COLO829 (cell line): ENCODE data around the gene SF3B3.
"Not testable (repeated sequence)": the region's sequence is repeated elsewhere in the genome, so short reads cannot be mapped to it uniquely, and the experiment has no call there.

Experiments
- DNase-seq: peaks from one replicate; pipeline ENCODE4 v3.0.0; 2012; ENCODE audit warnings: low spot score

Gene SF3B3

DNA sequence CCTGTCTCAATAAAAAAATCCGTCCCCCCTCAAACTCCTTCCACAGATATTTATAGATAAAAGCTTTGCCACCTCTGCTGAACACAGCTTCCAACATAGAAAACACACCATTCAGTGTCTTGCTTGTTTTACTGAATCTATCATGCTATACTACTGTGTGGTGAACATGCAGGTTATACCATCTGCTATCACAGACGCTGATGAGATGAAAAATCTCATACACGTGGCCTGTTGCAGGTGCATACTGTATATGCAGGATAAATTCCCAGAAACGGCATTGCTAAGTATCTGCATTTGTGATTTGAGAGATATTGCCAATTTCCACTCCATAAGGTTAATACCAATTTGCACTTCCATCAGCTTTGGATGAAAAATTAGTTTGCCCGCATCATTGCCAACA is 92.3 kb downstream of the SF3B3 start:
- no peak for DNase-seq

DNA sequence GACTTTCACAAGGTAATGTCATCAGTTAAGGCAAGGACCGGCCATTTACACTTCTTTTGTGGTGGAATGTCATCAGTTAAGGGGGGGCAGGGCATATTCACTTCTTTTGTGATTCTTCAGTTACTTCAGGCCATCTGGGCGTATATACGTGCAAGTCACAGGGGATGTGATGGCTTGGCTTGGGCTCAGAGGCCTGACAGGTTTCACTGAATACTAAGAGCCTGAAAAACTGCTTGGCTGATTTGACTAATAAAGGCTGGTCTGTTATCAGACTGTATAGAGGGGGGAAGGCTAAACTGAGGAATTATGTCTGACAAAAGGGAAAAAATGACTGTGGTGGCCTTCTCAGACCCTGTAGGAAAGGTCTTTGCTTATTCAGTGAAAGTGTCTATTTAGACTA is 98.2 kb downstream of the SF3B3 start:
- DNase-seq, result not testable (repeated sequence)
